GM12878 (cell line): ENCODE data around the gene TSR3. TPM values are rescaled to one million over a fixed set of nuclear protein-coding genes. Genes with fewer than 3 reads are reported as not detected.
A peak's percentile ranks its signal among the peaks of the same experiment; 100 is the strongest.

Experiments used
- ATAC-seq: fragments of 200-7000 bp; cut with Tn5 transposase; 3 replicates; pipeline ENCODE4 v1.9.1; 2020; ENCODE audit warnings: mild to moderate bottlenecking, moderate library complexity
- BruUV-seq: library from RNA; stranded (reverse); fragments of 400-500 nt; replicated peaks from 2 replicates; lab custom pipeline; 2021; lab: Mats Ljungman, UMichigan
- CTCF ChIA-PET: fragments of 300-600 bp; sonication (Branson Sonifier 250); formaldehyde crosslinking; extraction: SDS; loops from one replicate; lab custom pipeline; 2021; ENCODE audit warnings: inconsistent platforms; lab: Yijun Ruan, JAX
- POLR2A ChIA-PET: fragments of 350-600 bp; formaldehyde crosslinking; extraction: SDS; loops from one replicate; lab custom pipeline; 2021; ENCODE audit warnings: inconsistent platforms; lab: Charles Lee
- RAD21 ChIA-PET: fragments of 300-600 bp; sonication (Branson Sonifier 250); formaldehyde crosslinking; loops from one replicate; lab custom pipeline; 2023; ENCODE audit warnings: antibody characterized with exemption; ENCODE audit not compliant: unreplicated experiment; lab: Charles Lee
- SMC1A ChIA-PET: fragments of 300-600 bp; sonication (Branson Sonifier 250); formaldehyde crosslinking; loops from one replicate; lab custom pipeline; 2023; ENCODE audit not compliant: unreplicated experiment, uncharacterized antibody; lab: Charles Lee
- DNase-seq: peaks from one replicate; pipeline ENCODE4 v3.0.0-alpha.2; 2011; ENCODE audit warnings: low read depth, low spot score
- FAIRE-seq: peaks from 3 replicates; lab custom pipeline; 2011; peaks lifted over from hg19 to GRCh38; lab: Jason Lieb, UNC
- H2AFZ ChIP-seq: 2 replicates; pipeline ENCODE4 v1.6.0; 2011; ENCODE audit warnings: low read depth, low read length, control low read depth; ENCODE audit not compliant: control insufficient read depth
- H3K27ac ChIP-seq: 2 replicates; pipeline ENCODE4 v1.5.1; 2011; ENCODE audit warnings: control low read depth; ENCODE audit not compliant: control insufficient read depth, insufficient read depth
- H3K27me3 ChIP-seq, 2 experiments: replicated peaks in 1 of 2; 2 replicates each; pipeline versions ENCODE4 v1.6.0 to v1.6.1; 2011; ENCODE audit warnings: low read length in 1 of 2; ENCODE audit not compliant: control insufficient read depth in 2 of 2, insufficient read depth in 2 of 2
- H3K36me3 ChIP-seq, 2 experiments: 2 replicates each; pipeline ENCODE4 v1.5.1; 2011; ENCODE audit warnings: low read length in 1 of 2; ENCODE audit not compliant: control insufficient read depth in 2 of 2, insufficient read depth in 2 of 2
- H3K4me1 ChIP-seq: 2 replicates; pipeline ENCODE4 v1.6.1; 2011; ENCODE audit warnings: mild to moderate bottlenecking, low read length, moderate library complexity, mixed read lengths; ENCODE audit not compliant: control insufficient read depth, insufficient read depth
- H3K4me2 ChIP-seq: 2 replicates; pipeline ENCODE4 v1.6.0; 2011; ENCODE audit warnings: control low read depth; ENCODE audit not compliant: control insufficient read depth, insufficient read depth
- H3K4me3 ChIP-seq: fragments of 200-600 bp; sonication (generic); 2 replicates; pipeline ENCODE4 v1.5.1; 2016
- H3K79me2 ChIP-seq: 2 replicates; pipeline ENCODE4 v1.6.0; 2011; ENCODE audit warnings: low read length; ENCODE audit not compliant: control insufficient read depth, insufficient read depth
- H3K9ac ChIP-seq: 2 replicates; pipeline ENCODE4 v1.8.0; 2011; ENCODE audit warnings: low read length, control low read depth, mixed read lengths; ENCODE audit not compliant: control insufficient read depth, insufficient read depth
- H3K9me3 ChIP-seq: replicated peaks from 3 replicates; pipeline ENCODE4 v1.5.1; 2011; ENCODE audit warnings: mild to moderate bottlenecking, low read length; ENCODE audit not compliant: control insufficient read depth, insufficient read depth
- H4K20me1 ChIP-seq: 2 replicates; pipeline ENCODE4 v1.6.0; 2011; ENCODE audit not compliant: control insufficient read depth, insufficient read depth
- CBX3 ChIP-seq: fragments of 200-600 bp; sonication (generic); IDR thresholded peaks from 2 replicates; pipeline ENCODE4 v1.6.1; 2016; ENCODE audit warnings: low read depth, borderline replicate concordance
- CEBPB ChIP-seq, 2 experiments: fragments of 150-350 bp in 1 of 2; IDR thresholded peaks; 2 replicates each; pipeline ENCODE4 v1.6.1; 2012 to 2014; ENCODE audit warnings: low read depth in 2 of 2, low read length in 2 of 2, borderline replicate concordance in 1 of 2, inconsistent platforms in 1 of 2
- FOS ChIP-seq: IDR thresholded peaks from 3 replicates; pipeline ENCODE4 v1.6.1; 2011; ENCODE audit warnings: borderline replicate concordance; ENCODE audit not compliant: insufficient read length; ENCODE audit errors: extremely low read depth
- GABPA ChIP-seq: IDR thresholded peaks from 2 replicates; pipeline ENCODE4 v1.6.1; 2014; ENCODE audit warnings: antibody characterized with exemption, low read depth, mild to moderate bottlenecking, inconsistent platforms
- HDAC2 ChIP-seq: fragments of 200-600 bp; sonication (generic); IDR thresholded peaks from 2 replicates; pipeline ENCODE4 v1.6.1; 2017
- HDAC6 ChIP-seq: fragments of 200-600 bp; sonication (generic); IDR thresholded peaks from one replicate; pipeline ENCODE4 v1.8.0; 2017; ENCODE audit warnings: antibody characterized with exemption; ENCODE audit not compliant: unreplicated experiment
- SREBF1 ChIP-seq: IDR thresholded peaks from 2 replicates; pipeline ENCODE4 v1.6.1; 2012; ENCODE audit warnings: mild to moderate bottlenecking, low read length
- STAT3 ChIP-seq: IDR thresholded peaks from 2 replicates; pipeline ENCODE4 v1.6.1; 2011; ENCODE audit warnings: low read depth, low read length, improper control_type of control experiment
- TCF3 ChIP-seq: IDR thresholded peaks from 2 replicates; pipeline ENCODE4 v1.6.1; 2012; ENCODE audit warnings: low read depth, mild to moderate bottlenecking, low read length, borderline replicate concordance; ENCODE audit not compliant: insufficient read depth
- ZNF274 ChIP-seq: IDR thresholded peaks from one replicate; pipeline ENCODE4 v1.8.0; 2011; ENCODE audit not compliant: insufficient read length, insufficient read depth
- WGBS: methylation state at CpG from one replicate; pipeline ENCODE4 v1.1.6; 2016; ENCODE audit warnings: low lambda C conversion rate; ENCODE audit not compliant: insufficient replicate concordance, insufficient coverage; ENCODE audit errors: missing lambda C conversion rate; 5-methylcytosine and 5-hydroxymethylcytosine counted together
- in situ Hi-C: fragments of 300-500 bp; cut with MboI; formaldehyde crosslinking; loops from 9 replicates; pipeline ENCODE4 v1.14.3; 2018; ENCODE audit warnings: mixed read lengths
- intact Hi-C: fragments of 100-400 bp; cut with micrococcal nuclease; formaldehyde crosslinking; loops from one replicate; pipeline ENCODE4 v1.14.2; 2022; ENCODE audit not compliant: unreplicated experiment
- polyA plus RNA-seq, 11 experiments: library from polyadenylated mRNA; depleted of rRNA in 4 of 11; unstranded in 6 of 11; stranded (reverse) in 5 of 11; fragments of >200 nt; fragmentation: Nextera tagmentation in 4 of 11; fragmentation: Illumina TruSeq in 1 of 11; extraction: Ambion mirVana in 4 of 11; extraction: Trizol in 1 of 11; gene quantifications; 1 replicate in 1 of 11; 2 replicates in 10 of 11; pipeline versions ENCODE4 v1.2.1 to v1.2.3, GENCODE V29; 2011 to 2016; ENCODE audit warnings: inconsistent platforms in 2 of 11, missing spikeins in 2 of 11, low read depth in 1 of 11
- total RNA-seq, 4 experiments: library from RNA; depleted of rRNA in 3 of 4; stranded (reverse); fragments of >200 nt in 3 of 4; fragmentation: Illumina TruSeq in 1 of 4; extraction: Trizol in 1 of 4; gene quantifications; 2 replicates each; pipeline versions ENCODE4 v1.2.1 to v1.2.3, GENCODE V29; 2013 to 2021
- TF ChIP-seq, protein P1 (sequence below): IDR thresholded peaks from 2 replicates; pipeline ENCODE4 v1.6.1; 2012; ENCODE audit warnings: low read length, inconsistent platforms
- TF ChIP-seq, protein P2 (sequence below): IDR thresholded peaks from 2 replicates; pipeline ENCODE4 v1.6.1; 2011; ENCODE audit warnings: borderline replicate concordance, low read depth, mild to moderate bottlenecking, moderate library complexity, mixed read lengths, low read length; ENCODE audit not compliant: insufficient read depth; ENCODE audit errors: extremely low read length
- TF ChIP-seq, protein P3 (sequence below): IDR thresholded peaks from 2 replicates; pipeline ENCODE4 v1.6.1; 2011; ENCODE audit warnings: borderline replicate concordance, low read depth, mild to moderate bottlenecking, moderate library complexity, low read length; ENCODE audit not compliant: insufficient read depth, poor library complexity, severe bottlenecking
- TF ChIP-seq, protein P4 (sequence below): fragments of 450-650 bp; formaldehyde crosslinking; IDR thresholded peaks from 2 replicates; pipeline ENCODE4 v1.4.0; 2020; ENCODE audit warnings: mild to moderate bottlenecking, moderate library complexity

Gene TSR3
- total and polyA plus RNA-seq, 10 of the 15 experiments (the other 5 are each of a cell fraction or from before 2014, with no cell fraction given): 3.4 to 108 (median 46.9) TPM

DNA sequence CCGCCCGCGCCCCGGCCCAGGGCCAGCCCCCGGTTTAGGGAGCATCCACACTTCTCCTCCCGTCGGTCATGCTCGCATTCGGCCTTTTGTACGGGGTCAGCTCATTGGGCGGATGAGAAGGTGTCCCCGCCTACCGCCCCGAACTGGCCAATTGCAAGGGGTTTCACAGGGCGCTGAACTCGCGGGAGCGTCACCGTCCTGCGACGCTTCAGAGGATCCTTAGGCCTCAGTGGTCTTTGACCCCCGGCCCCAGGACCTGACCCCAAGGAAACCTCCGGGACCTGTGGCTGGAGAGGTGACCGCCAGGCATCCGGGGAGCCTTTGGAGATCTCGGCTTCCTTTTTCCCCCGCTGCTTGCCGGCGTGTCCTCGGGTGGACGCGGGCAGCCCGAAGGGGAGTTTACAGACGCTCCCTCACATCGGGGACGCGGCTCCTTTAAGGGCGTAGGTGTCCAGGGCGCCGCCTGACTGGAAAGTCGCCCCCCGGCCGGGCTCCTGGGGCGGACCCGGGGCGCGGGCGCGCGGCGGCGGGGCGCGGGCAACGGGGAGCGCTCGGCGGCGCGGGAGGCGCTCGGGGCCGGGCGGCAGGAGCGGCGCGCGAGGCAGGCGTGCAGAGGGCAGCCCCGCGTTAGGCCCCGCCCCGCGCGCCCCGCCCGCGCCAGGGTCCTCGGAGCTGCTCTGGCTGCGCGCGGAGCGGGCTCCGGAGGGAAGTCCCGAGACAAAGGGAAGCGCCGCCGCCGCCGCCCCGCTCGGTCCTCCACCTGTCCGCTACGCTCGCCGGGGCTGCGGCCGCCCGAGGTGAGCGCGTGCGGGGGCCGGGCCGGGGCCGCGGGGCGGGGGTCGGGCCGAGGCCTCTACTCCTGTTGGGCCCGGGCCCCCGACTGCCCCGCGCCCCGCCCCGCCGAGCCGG, 42.4 kb downstream of the TSR3 start, which contains the start of gene UBE2I:
UBE2I (plus strand) TSS at position 660 of the 909 bp plus-strand sequence. CDS start 4,395 bp downstream, outside the sequence.
- ChIA-PET RAD21 (interaction anchor here (0.7 kb wide), 1 partner anchor 33 kb away, joined by 3 read pairs; no protein-coding TSS in a partner anchor), CTCF (interaction anchor here (0.6 kb wide), 1 partner anchor 12 kb away, joined by 3 read pairs; no protein-coding TSS in a partner anchor), SMC1A (no interaction called here), POLR2A (interaction anchor here (0.6 kb wide), 1 partner anchor 1850 kb away, joined by 3 read pairs; no protein-coding TSS in a partner anchor)
- in situ Hi-C loops: no loop called here
- 1% methylated on average over 69 of the region's 117 CpGs for WGBS
- peak within 1 kb of the TSS; percentile 100 for H3K9ac ChIP-seq
- DNase-seq (peak; percentile 96), ATAC-seq (peak; percentile 76), FAIRE-seq (peak; percentile 99)
- H2AFZ ChIP-seq: peak within 1 kb of the TSS; percentile 99
- H3K36me3 ChIP-seq: peaks cover 0 to 11% of the 10 kb centered on the region in 2 experiments; a peak in 2 of 4 replicates
- peak within 1 kb of the TSS; percentile 100 for H3K27ac ChIP-seq
- H3K9me3 ChIP-seq: no peaks in the 10 kb centered on the region; the same call in 2 of the 3 replicates
- BruUV-seq: no TSS peak
- peak within 1 kb of the TSS; percentile 97 for H3K4me2 ChIP-seq
- peaks cover 44% of the 10 kb centered on the region for H3K79me2 ChIP-seq
- H3K4me1 ChIP-seq: peaks cover 8% of the 10 kb centered on the region
- intact Hi-C loops: loop anchor here (5.0 kb wide), 1 partner anchor 113 kb away; the partner anchor contains the start of gene UQCC4
- H3K27me3 ChIP-seq: no peaks in the 10 kb centered on the region
- H4K20me1 ChIP-seq: peaks cover 35% of the 10 kb centered on the region
- peak within 1 kb of the TSS; percentile 93 for H3K4me3 ChIP-seq
- no peak for TF ChIP-seq STAT3
- no peak for TF ChIP-seq HDAC6
- TF ChIP-seq GABPA: no peak
- TF ChIP-seq HDAC2: no peak
- TF ChIP-seq, protein P1, sequence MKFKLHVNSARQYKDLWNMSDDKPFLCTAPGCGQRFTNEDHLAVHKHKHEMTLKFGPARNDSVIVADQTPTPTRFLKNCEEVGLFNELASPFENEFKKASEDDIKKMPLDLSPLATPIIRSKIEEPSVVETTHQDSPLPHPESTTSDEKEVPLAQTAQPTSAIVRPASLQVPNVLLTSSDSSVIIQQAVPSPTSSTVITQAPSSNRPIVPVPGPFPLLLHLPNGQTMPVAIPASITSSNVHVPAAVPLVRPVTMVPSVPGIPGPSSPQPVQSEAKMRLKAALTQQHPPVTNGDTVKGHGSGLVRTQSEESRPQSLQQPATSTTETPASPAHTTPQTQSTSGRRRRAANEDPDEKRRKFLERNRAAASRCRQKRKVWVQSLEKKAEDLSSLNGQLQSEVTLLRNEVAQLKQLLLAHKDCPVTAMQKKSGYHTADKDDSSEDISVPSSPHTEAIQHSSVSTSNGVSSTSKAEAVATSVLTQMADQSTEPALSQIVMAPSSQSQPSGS: no peak
- TF ChIP-seq, protein P2, sequence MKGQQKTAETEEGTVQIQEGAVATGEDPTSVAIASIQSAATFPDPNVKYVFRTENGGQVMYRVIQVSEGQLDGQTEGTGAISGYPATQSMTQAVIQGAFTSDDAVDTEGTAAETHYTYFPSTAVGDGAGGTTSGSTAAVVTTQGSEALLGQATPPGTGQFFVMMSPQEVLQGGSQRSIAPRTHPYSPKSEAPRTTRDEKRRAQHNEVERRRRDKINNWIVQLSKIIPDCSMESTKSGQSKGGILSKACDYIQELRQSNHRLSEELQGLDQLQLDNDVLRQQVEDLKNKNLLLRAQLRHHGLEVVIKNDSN: no peak
- no peak for TF ChIP-seq CEBPB (IDR thresholded peaks at IDR 0.05; ENCODE audit: borderline replicate concordance in 1 of 2, low read depth in 2 of 2, low read length in 2 of 2)
- no peak for TF ChIP-seq ZNF274
- TF ChIP-seq SREBF1: no peak
- no peak for TF ChIP-seq TCF3
- TF ChIP-seq, protein P3, sequence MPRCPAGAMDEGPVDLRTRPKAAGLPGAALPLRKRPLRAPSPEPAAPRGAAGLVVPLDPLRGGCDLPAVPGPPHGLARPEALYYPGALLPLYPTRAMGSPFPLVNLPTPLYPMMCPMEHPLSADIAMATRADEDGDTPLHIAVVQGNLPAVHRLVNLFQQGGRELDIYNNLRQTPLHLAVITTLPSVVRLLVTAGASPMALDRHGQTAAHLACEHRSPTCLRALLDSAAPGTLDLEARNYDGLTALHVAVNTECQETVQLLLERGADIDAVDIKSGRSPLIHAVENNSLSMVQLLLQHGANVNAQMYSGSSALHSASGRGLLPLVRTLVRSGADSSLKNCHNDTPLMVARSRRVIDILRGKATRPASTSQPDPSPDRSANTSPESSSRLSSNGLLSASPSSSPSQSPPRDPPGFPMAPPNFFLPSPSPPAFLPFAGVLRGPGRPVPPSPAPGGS: peak; percentile 5
- TF ChIP-seq FOS: no peak
- TF ChIP-seq, protein P4, sequence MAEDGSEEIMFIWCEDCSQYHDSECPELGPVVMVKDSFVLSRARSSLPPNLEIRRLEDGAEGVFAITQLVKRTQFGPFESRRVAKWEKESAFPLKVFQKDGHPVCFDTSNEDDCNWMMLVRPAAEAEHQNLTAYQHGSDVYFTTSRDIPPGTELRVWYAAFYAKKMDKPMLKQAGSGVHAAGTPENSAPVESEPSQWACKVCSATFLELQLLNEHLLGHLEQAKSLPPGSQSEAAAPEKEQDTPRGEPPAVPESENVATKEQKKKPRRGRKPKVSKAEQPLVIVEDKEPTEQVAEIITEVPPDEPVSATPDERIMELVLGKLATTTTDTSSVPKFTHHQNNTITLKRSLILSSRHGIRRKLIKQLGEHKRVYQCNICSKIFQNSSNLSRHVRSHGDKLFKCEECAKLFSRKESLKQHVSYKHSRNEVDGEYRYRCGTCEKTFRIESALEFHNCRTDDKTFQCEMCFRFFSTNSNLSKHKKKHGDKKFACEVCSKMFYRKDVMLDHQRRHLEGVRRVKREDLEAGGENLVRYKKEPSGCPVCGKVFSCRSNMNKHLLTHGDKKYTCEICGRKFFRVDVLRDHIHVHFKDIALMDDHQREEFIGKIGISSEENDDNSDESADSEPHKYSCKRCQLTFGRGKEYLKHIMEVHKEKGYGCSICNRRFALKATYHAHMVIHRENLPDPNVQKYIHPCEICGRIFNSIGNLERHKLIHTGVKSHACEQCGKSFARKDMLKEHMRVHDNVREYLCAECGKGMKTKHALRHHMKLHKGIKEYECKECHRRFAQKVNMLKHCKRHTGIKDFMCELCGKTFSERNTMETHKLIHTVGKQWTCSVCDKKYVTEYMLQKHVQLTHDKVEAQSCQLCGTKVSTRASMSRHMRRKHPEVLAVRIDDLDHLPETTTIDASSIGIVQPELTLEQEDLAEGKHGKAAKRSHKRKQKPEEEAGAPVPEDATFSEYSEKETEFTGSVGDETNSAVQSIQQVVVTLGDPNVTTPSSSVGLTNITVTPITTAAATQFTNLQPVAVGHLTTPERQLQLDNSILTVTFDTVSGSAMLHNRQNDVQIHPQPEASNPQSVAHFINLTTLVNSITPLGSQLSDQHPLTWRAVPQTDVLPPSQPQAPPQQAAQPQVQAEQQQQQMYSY: no peak
- TF ChIP-seq CBX3: no peak
